ENCODE results near the gene POLR3B.

DNA sequence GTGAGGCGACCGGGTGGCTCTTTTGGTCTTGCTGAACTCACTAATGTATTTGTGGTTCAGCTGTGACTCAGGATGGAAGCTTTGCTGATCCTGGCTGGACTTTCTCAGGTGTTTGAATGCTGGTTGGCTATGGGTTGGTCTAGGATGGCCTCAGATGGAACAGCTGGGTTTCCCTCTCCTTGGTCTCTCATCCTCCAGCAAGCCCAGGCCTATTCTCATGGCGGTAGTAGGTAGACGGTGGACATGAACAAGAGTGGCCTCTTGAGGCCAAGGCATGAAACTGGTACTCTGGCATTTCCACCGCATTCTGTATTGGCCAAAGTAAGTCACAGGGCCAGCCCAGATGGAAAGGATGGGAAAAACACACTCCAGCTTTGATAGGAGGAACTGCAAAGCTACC, 11.8 kb upstream of the POLR3B start:
- TF ChIP-seq CEBPB (IDR thresholded peaks at IDR 0.05) (no peak), EP300 (IDR thresholded peaks at IDR 0.05; ENCODE audit: borderline replicate concordance) (no peak), NFIC (IDR thresholded peaks at IDR 0.05) (no peak), CREB1 (IDR thresholded peaks at IDR 0.05; ENCODE audit: low read depth) (no peak)
- TF ChIP-seq, protein P1, sequence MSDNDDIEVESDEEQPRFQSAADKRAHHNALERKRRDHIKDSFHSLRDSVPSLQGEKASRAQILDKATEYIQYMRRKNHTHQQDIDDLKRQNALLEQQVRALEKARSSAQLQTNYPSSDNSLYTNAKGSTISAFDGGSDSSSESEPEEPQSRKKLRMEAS (IDR thresholded peaks at IDR 0.05): no peak
- TF ChIP-seq, protein P2, sequence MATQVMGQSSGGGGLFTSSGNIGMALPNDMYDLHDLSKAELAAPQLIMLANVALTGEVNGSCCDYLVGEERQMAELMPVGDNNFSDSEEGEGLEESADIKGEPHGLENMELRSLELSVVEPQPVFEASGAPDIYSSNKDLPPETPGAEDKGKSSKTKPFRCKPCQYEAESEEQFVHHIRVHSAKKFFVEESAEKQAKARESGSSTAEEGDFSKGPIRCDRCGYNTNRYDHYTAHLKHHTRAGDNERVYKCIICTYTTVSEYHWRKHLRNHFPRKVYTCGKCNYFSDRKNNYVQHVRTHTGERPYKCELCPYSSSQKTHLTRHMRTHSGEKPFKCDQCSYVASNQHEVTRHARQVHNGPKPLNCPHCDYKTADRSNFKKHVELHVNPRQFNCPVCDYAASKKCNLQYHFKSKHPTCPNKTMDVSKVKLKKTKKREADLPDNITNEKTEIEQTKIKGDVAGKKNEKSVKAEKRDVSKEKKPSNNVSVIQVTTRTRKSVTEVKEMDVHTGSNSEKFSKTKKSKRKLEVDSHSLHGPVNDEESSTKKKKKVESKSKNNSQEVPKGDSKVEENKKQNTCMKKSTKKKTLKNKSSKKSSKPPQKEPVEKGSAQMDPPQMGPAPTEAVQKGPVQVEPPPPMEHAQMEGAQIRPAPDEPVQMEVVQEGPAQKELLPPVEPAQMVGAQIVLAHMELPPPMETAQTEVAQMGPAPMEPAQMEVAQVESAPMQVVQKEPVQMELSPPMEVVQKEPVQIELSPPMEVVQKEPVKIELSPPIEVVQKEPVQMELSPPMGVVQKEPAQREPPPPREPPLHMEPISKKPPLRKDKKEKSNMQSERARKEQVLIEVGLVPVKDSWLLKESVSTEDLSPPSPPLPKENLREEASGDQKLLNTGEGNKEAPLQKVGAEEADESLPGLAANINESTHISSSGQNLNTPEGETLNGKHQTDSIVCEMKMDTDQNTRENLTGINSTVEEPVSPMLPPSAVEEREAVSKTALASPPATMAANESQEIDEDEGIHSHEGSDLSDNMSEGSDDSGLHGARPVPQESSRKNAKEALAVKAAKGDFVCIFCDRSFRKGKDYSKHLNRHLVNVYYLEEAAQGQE (IDR thresholded peaks at IDR 0.05; ENCODE audit: low read depth): no peak
